GM12878 (cell line): ENCODE data around the gene SPHK1. TPM values are rescaled to one million over a fixed set of nuclear protein-coding genes. Genes with fewer than 3 reads are reported as not detected.

Experiments used
- ASH2L ChIP-seq: fragments of 300-600, 200-600 bp; sonication (generic); IDR thresholded peaks from 2 replicates; pipeline ENCODE4 v1.6.1; 2017; ENCODE audit warnings: low read depth, mild to moderate bottlenecking, borderline replicate concordance
- BCL3 ChIP-seq: IDR thresholded peaks from 2 replicates; pipeline ENCODE4 v1.6.1; 2011; ENCODE audit warnings: borderline replicate concordance, low read depth, mild to moderate bottlenecking, moderate library complexity, low read length; ENCODE audit not compliant: insufficient read depth, poor library complexity, severe bottlenecking
- BHLHE40 ChIP-seq, 2 experiments: fragments of 450-650 bp in 1 of 2; IDR thresholded peaks; 2 replicates each; pipeline ENCODE4 v1.6.1; 2011 to 2017; ENCODE audit warnings: low read depth in 2 of 2, borderline replicate concordance in 1 of 2, improper control_type of control experiment in 1 of 2, low read length in 1 of 2, mild to moderate bottlenecking in 1 of 2
- CREB1 ChIP-seq: IDR thresholded peaks from 2 replicates; pipeline ENCODE4 v1.6.1; 2012; ENCODE audit warnings: low read depth, mild to moderate bottlenecking, inconsistent platforms
- E2F4 ChIP-seq: IDR thresholded peaks from 2 replicates; pipeline ENCODE4 v1.6.1; 2012; ENCODE audit warnings: low read depth, low read length, improper control_type of control experiment
- EED ChIP-seq: sonication (generic); IDR thresholded peaks from 2 replicates; pipeline ENCODE4 v1.6.1; 2016; ENCODE audit warnings: antibody characterized with exemption, low read depth
- ETV6 ChIP-seq, 2 experiments: fragments of 450-650 bp in 1 of 2; IDR thresholded peaks in 1 of 2; conservative IDR thresholded peaks in 1 of 2; 2 replicates each; pipeline ENCODE4 v1.6.1; 2014; ENCODE audit warnings: antibody characterized with exemption in 1 of 2, borderline replicate concordance in 1 of 2, low read depth in 1 of 2, mild to moderate bottlenecking in 1 of 2, moderate library complexity in 1 of 2
- GABPA ChIP-seq: IDR thresholded peaks from 2 replicates; pipeline ENCODE4 v1.6.1; 2014; ENCODE audit warnings: antibody characterized with exemption, low read depth, mild to moderate bottlenecking, inconsistent platforms
- IKZF2 ChIP-seq, 2 experiments: fragments of 450-650 bp; IDR thresholded peaks; 2 replicates each; pipeline ENCODE4 v1.6.1; 2017; ENCODE audit warnings: mild to moderate bottlenecking in 2 of 2, moderate library complexity in 2 of 2
- JUNB ChIP-seq: IDR thresholded peaks from 2 replicates; pipeline ENCODE4 v1.6.1; 2016; ENCODE audit warnings: antibody characterized with exemption, mild to moderate bottlenecking
- KAT2A ChIP-seq: conservative IDR thresholded peaks from 2 replicates; pipeline ENCODE4 v1.6.1; 2011; ENCODE audit warnings: low read depth, low read length; ENCODE audit not compliant: control insufficient read depth
- MLLT1 ChIP-seq: fragments of 450-650 bp; IDR thresholded peaks from 2 replicates; pipeline ENCODE4 v1.6.1; 2016; ENCODE audit warnings: mild to moderate bottlenecking
- PBX3 ChIP-seq: IDR thresholded peaks from 2 replicates; pipeline ENCODE4 v1.6.1; 2011; ENCODE audit warnings: mild to moderate bottlenecking, low read depth, low read length, moderate library complexity; ENCODE audit not compliant: insufficient replicate concordance
- POLR2AphosphoS5 ChIP-seq: IDR thresholded peaks from 2 replicates; pipeline ENCODE4 v1.6.1; 2011; ENCODE audit warnings: mild to moderate bottlenecking, low read length, inconsistent platforms
- RAD21 ChIP-seq: IDR thresholded peaks from 2 replicates; pipeline ENCODE4 v1.6.1; 2011; ENCODE audit warnings: mild to moderate bottlenecking, low read depth, low read length, moderate library complexity; ENCODE audit not compliant: insufficient read depth
- RBBP5 ChIP-seq: fragments of 200-600 bp; sonication (generic); conservative IDR thresholded peaks from 2 replicates; pipeline ENCODE4 v1.6.1; 2016
- SMAD5 ChIP-seq: IDR thresholded peaks from 2 replicates; pipeline ENCODE4 v1.6.1; 2016; ENCODE audit warnings: antibody characterized with exemption, low read depth
- SMARCA5 ChIP-seq: fragments of 450-650 bp; IDR thresholded peaks from 2 replicates; pipeline ENCODE4 v1.6.1; 2017; ENCODE audit warnings: mild to moderate bottlenecking
- SPI1 ChIP-seq: IDR thresholded peaks from 2 replicates; pipeline ENCODE4 v1.6.1; 2011; ENCODE audit warnings: low read depth, mild to moderate bottlenecking, low read length, moderate library complexity, borderline replicate concordance; ENCODE audit not compliant: insufficient read depth
- ZBTB11 ChIP-seq: fragments of 450-650 bp; formaldehyde crosslinking; IDR thresholded peaks from 2 replicates; pipeline ENCODE4 v1.5.0; 2022; ENCODE audit warnings: mild to moderate bottlenecking, missing genetic modification characterization
- ZNF24 ChIP-seq: fragments of 450-650 bp; IDR thresholded peaks from 2 replicates; pipeline ENCODE4 v1.6.1; 2017; ENCODE audit warnings: antibody characterized with exemption, mild to moderate bottlenecking
- polyA plus RNA-seq, 11 experiments: library from polyadenylated mRNA; depleted of rRNA in 4 of 11; unstranded in 6 of 11; stranded (reverse) in 5 of 11; fragments of >200 nt; fragmentation: Nextera tagmentation in 4 of 11; fragmentation: Illumina TruSeq in 1 of 11; extraction: Ambion mirVana in 4 of 11; extraction: Trizol in 1 of 11; gene quantifications; 1 replicate in 1 of 11; 2 replicates in 10 of 11; pipeline versions ENCODE4 v1.2.1 to v1.2.3, GENCODE V29; 2011 to 2016; ENCODE audit warnings: inconsistent platforms in 2 of 11, missing spikeins in 2 of 11, low read depth in 1 of 11
- total RNA-seq, 4 experiments: library from RNA; depleted of rRNA in 3 of 4; stranded (reverse); fragments of >200 nt in 3 of 4; fragmentation: Illumina TruSeq in 1 of 4; extraction: Trizol in 1 of 4; gene quantifications; 2 replicates each; pipeline versions ENCODE4 v1.2.1 to v1.2.3, GENCODE V29; 2013 to 2021

The SPHK1 gene
- total and polyA plus RNA-seq, 10 of the 15 experiments (the other 5 are each of a cell fraction or from before 2014, with no cell fraction given), result 0.09 to 1.1 (median 0.36) TPM; not detected in 2

- TF ChIP-seq MLLT1 (no peak), ETV6 (conservative IDR thresholded peaks at IDR 0.05 in 1 of 2, IDR thresholded peaks at IDR 0.05 in 1 of 2; ENCODE audit: borderline replicate concordance in 1 of 2, low read depth in 1 of 2) (no peak), IKZF2 (IDR thresholded peaks at IDR 0.05) (no peak), BHLHE40 (IDR thresholded peaks at IDR 0.05; ENCODE audit: borderline replicate concordance in 1 of 2, low read depth in 2 of 2, low read length in 1 of 2) (peak; percentile 24 to 35; a peak in 1 of 4 replicates), JUNB (no peak), GABPA (no peak), SMAD5 (no peak), ZBTB11 (CRISPR knock-in tag) (no peak), SMARCA5 (peak; percentile 47; the same call in 1 of the 2 replicates), PBX3 (no peak), RAD21 (peak; percentile 82), EED (no peak), ASH2L (no peak), CREB1 (no peak), KAT2A (no peak), SPI1 (peak; percentile 82; the same call in 1 of the 2 replicates), E2F4 (no peak), RBBP5 (no peak), BCL3 (no peak), POLR2AphosphoS5 (no peak), ZNF24 (no peak)
Observed at GRCh38 chr17:76408037-76408849, 23.8 kb downstream of the SPHK1 start (continued).
